Neural progenitor cell (in vitro differentiated cells): ENCODE data around the gene TUBGCP4.

ENCODE experiments used
- CTCF ChIP-seq: fragments of 200-600 bp; sonication (generic); IDR thresholded peaks from 2 replicates; pipeline ENCODE4 v1.5.1; 2017; ENCODE audit warnings: antibody characterized with exemption, mild to moderate bottlenecking
- EZH2 ChIP-seq: fragments of 200-600 bp; sonication (generic); IDR thresholded peaks from 2 replicates; pipeline ENCODE4 v1.6.1; 2017; ENCODE audit warnings: antibody characterized with exemption, mild to moderate bottlenecking, moderate library complexity

- TF ChIP-seq CTCF (no peak), EZH2 (no peak)
Measured at GRCh38 chr15:43378601-43379000, 7.7 kb downstream of the TUBGCP4 start.
